Measurements from ENCODE around the gene PCDHB16. TPM values are rescaled to one million over a fixed set of nuclear protein-coding genes. Genes with fewer than 3 reads are reported as not detected.
"Not testable (repeated sequence)": the region's sequence is repeated elsewhere in the genome, so short reads cannot be mapped to it uniquely, and the experiment has no call there.

Gene PCDHB16
- total and polyA plus RNA-seq, 10 donors = 0.04 to 2.1 (median 1.6) TPM

DNA sequence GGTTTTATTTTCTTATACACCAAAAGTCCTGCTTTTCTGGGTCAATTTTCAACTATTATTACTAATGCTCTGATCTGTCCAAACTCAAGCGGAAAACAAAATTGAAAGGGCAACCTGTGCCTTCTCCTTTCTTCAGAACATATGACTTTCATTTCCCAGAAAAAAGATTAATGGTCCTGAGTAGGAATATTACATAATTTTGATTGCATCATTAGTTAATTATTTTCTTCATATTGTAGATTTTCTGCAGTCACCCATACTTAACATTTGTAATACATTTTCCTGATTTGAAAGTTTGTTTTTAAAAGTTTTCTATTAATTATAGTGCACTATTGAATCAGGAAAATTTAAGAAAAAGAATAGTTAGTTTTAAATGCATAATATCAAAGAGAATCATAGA is 6.3 kb upstream of the PCDHB16 start:
- 46 to 71% (median 63%) methylated on average over 1 of the region's 1 CpG for WGBS, 5 donors
- Histone ChIP-seq H3K4me3 (no peak overlapping the region), H3K36me3 (no peaks in the 10 kb centered on the region), H3K9me3 (peaks cover 0 to 76% (median 58%) of the 10 kb centered on the region in 8 donors), H3K4me1 (no peaks in the 10 kb centered on the region), H3K27me3 (replicated peaks in 1 of 7) (peaks cover 0 to 77% (median 9%) of the 10 kb centered on the region in 7 donors), H3K27ac (no peak overlapping the region)
- no peak for TF ChIP-seq POLR2A (IDR thresholded peaks at IDR 0.05)
- TF ChIP-seq POLR2AphosphoS5 (IDR thresholded peaks at IDR 0.05) = no peak
- TF ChIP-seq, protein P1, sequence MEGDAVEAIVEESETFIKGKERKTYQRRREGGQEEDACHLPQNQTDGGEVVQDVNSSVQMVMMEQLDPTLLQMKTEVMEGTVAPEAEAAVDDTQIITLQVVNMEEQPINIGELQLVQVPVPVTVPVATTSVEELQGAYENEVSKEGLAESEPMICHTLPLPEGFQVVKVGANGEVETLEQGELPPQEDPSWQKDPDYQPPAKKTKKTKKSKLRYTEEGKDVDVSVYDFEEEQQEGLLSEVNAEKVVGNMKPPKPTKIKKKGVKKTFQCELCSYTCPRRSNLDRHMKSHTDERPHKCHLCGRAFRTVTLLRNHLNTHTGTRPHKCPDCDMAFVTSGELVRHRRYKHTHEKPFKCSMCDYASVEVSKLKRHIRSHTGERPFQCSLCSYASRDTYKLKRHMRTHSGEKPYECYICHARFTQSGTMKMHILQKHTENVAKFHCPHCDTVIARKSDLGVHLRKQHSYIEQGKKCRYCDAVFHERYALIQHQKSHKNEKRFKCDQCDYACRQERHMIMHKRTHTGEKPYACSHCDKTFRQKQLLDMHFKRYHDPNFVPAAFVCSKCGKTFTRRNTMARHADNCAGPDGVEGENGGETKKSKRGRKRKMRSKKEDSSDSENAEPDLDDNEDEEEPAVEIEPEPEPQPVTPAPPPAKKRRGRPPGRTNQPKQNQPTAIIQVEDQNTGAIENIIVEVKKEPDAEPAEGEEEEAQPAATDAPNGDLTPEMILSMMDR (IDR thresholded peaks at IDR 0.05 in 8 of 11, conservative IDR thresholded peaks at IDR 0.05 in 3 of 11) = no peak
- intact Hi-C loops (cut with DNase I; ENCODE audit: low total_unique reads) = no loop called here
- no peak for DNase-seq

DNA sequence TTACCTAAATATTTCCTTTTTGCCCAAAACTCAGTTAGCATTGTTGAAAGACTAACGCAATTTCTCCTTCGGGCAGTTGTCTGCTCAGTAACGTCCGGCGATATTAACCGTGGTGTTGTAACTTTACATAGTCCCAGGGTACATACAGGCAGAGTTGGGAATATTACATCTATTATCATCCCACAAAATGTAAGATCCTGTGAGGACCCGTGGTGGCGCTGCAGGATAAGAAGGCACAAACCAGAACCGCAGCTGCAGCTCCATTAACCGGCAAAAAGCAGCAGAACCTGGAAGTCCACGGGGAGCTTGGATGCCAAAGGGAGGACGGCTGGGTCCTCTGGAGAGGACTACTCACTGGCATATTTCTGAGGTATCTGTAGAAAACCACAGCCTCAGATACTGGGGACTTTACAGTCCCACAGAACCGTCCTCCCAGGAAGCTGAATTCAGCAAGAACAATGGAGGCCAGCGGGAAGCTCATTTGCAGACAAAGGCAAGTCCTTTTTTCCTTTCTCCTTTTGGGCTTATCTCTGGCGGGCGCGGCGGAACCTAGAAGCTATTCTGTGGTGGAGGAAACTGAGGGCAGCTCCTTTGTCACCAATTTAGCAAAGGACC is 4.5 kb upstream of the PCDHB16 start, which contains the start of gene PCDHB8:
TSS of gene PCDHB8 (plus strand) at position 214 of the 615 bp plus-strand sequence. CDS start at position 459, 245 bp downstream.
- H3K4me1 ChIP-seq; DNase-seq; H3K27ac ChIP-seq; intact Hi-C loops (cut with DNase I; ENCODE audit: low total_unique reads); H3K4me3 ChIP-seq; H3K36me3 ChIP-seq: not testable (repeated sequence)
- Histone ChIP-seq H3K9me3 (peaks cover 0 to 80% (median 65%) of the 10 kb centered on the region in 8 donors), H3K27me3 (replicated peaks in 1 of 7) (peaks cover 0 to 91% (median 11%) of the 10 kb centered on the region in 7 donors)
- 25 to 35% (median 30%) methylated on average over 13 to 17 of the region's 18 CpGs for WGBS, 5 donors

DNA sequence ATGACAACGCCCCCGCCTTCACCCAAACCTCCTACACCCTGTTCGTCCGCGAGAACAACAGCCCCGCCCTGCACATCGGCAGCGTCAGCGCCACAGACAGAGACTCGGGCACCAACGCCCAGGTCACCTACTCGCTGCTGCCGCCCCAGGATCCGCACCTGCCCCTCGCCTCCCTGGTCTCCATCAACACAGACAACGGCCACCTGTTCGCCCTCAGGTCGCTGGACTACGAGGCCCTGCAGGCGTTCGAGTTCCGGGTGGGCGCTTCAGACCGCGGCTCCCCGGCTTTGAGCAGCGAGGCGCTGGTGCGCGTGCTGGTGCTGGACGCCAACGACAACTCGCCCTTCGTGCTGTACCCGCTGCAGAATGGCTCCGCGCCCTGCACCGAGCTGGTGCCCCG is 2.8 kb upstream of the PCDHB16 start:
- H3K4me1 ChIP-seq; intact Hi-C loops (cut with DNase I; ENCODE audit: low total_unique reads); DNase-seq; H3K27ac ChIP-seq; H3K4me3 ChIP-seq; H3K36me3 ChIP-seq: not testable (repeated sequence)
- Histone ChIP-seq H3K9me3 (peaks cover 0 to 77% (median 62%) of the 10 kb centered on the region in 8 donors), H3K27me3 (replicated peaks in 1 of 7) (peaks cover 0 to 90% (median 11%) of the 10 kb centered on the region in 7 donors)
- WGBS, 5 donors = 35 to 55% (median 50%) methylated on average over 25 to 35 of the region's 39 CpGs

DNA sequence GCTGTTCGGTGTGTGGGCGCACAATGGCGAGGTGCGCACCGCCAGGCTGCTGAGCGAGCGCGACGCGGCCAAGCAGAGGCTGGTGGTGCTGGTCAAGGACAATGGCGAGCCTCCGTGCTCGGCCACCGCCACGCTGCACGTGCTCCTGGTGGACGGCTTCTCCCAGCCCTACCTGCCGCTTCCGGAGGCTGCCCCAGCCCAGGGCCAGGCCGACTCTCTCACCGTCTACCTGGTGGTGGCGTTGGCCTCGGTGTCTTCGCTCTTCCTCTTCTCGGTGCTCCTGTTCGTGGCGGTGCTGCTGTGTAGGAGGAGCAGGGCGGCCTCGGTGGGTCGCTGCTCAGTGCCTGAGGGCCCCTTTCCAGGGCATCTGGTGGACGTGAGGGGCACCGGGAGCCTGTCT is 2.3 kb upstream of the PCDHB16 start:
- DNase-seq, H3K4me1 ChIP-seq: not testable (repeated sequence)
- 24 to 49% (median 44%) methylated on average over 8 to 32 of the region's 32 CpGs for WGBS, 5 donors

DNA sequence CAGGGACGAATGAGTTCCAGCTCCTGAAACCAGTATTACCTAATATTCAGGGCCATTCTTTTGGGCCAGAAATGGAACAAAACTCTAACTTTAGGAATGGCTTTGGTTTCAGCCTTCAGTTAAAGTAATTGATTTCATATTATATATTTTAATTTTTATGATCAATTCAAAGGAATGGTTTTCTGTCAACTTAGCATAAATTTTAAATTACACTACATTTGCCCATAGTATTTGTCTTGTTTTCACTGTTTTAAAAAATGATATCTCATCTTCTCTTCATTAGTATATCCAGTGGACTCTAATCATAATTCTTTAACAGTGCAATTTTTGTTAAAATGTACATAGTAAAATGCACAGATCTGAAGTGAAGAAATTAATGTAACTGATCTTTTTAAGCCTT is 1.9 kb upstream of the PCDHB16 start:
- Histone ChIP-seq H3K9me3 (peaks cover 0 to 77% (median 60%) of the 10 kb centered on the region in 8 donors), H3K36me3 (no peaks in the 10 kb centered on the region), H3K4me1 (no peaks in the 10 kb centered on the region), H3K4me3 (no peak overlapping the region), H3K27me3 (replicated peaks in 1 of 7) (peaks cover 0 to 90% (median 11%) of the 10 kb centered on the region in 7 donors), H3K27ac (no peak overlapping the region)
- intact Hi-C loops (cut with DNase I; ENCODE audit: low total_unique reads) = no loop called here
- DNase-seq = no peak
- TF ChIP-seq, protein P1 (IDR thresholded peaks at IDR 0.05 in 8 of 11, conservative IDR thresholded peaks at IDR 0.05 in 3 of 11) = no peak
- TF ChIP-seq POLR2A (IDR thresholded peaks at IDR 0.05) = no peak
- no peak for TF ChIP-seq POLR2AphosphoS5 (IDR thresholded peaks at IDR 0.05)
- 36 to 80% (median 43%) methylated on average over 1 of the region's 1 CpG for WGBS, 5 donors

More for the DNA sequence above, 2.3 kb upstream of the PCDHB16 start:
- H3K27ac ChIP-seq; intact Hi-C loops (cut with DNase I; ENCODE audit: low total_unique reads); H3K36me3 ChIP-seq; H3K4me3 ChIP-seq: not testable (repeated sequence)
- Histone ChIP-seq H3K27me3 (replicated peaks in 1 of 7) (peaks cover 0 to 90% (median 11%) of the 10 kb centered on the region in 7 donors), H3K9me3 (peaks cover 0 to 77% (median 62%) of the 10 kb centered on the region in 8 donors)

DNA sequence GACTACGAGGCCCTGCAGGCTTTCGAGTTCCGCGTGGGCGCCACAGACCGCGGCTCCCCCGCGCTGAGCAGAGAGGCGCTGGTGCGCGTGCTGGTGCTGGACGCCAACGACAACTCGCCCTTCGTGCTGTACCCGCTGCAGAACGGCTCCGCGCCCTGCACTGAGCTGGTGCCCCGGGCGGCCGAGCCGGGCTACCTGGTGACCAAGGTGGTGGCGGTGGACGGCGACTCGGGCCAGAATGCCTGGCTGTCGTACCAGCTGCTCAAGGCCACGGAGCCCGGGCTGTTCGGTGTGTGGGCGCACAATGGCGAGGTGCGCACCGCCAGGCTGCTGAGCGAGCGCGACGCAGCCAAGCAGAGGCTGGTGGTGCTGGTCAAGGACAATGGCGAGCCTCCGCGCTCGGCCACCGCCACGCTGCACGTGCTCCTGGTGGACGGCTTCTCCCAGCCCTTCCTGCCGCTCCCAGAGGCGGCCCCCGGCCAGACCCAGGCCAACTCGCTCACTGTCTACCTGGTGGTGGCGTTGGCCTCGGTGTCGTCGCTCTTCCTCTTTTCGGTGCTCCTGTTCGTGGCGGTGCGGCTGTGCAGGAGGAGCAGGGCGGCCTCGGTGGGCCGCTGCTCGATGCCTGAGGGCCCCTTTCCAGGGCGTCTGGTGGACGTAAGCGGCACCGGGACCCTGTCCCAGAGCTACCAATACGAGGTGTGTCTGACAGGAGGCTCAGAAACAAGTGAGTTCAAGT is 2.1 kb downstream of the PCDHB16 start:
- H3K4me3 ChIP-seq; intact Hi-C loops (cut with DNase I; ENCODE audit: low total_unique reads); H3K27ac ChIP-seq; H3K4me1 ChIP-seq; DNase-seq; H3K36me3 ChIP-seq: not testable (repeated sequence)
- 24 to 46% (median 36%) methylated on average over 9 to 58 of the region's 69 CpGs for WGBS, 5 donors
- H3K9me3 ChIP-seq = peaks cover 0 to 73% (median 55%) of the 10 kb centered on the region in 8 donors
- peaks cover 0 to 80% (median 8%) of the 10 kb centered on the region in 7 donors for H3K27me3 ChIP-seq (replicated peaks in 1 of 7)

Data from spleen (tissue), 11 donors.